GM13977 (cell line): ENCODE measurements around the gene THAP12.
"Not testable (repeated sequence)": the region's sequence is repeated elsewhere in the genome, so short reads cannot be mapped to it uniquely, and the experiment has no call there.

Source experiments
- DNase-seq: peaks from one replicate; pipeline ENCODE4 v3.0.0; 2012; ENCODE audit warnings: low spot score
- in situ Hi-C: fragments of 300-500 bp; cut with MboI; formaldehyde crosslinking; loops from one replicate; pipeline ENCODE4 v1.12.0; 2022; ENCODE audit warnings: low sequenced_read_pairs, low pct_unique_long_range_greater_than_20kb, mixed read lengths, inconsistent platforms; ENCODE audit not compliant: unreplicated experiment
- TF ChIP-seq, protein P1 (sequence below): IDR thresholded peaks from 2 replicates; pipeline ENCODE4 v1.5.1; 2012; ENCODE audit warnings: mild to moderate bottlenecking, control low read depth; ENCODE audit not compliant: insufficient read depth; ENCODE audit errors: extremely low read depth, missing control alignments

The THAP12 gene

DNA sequence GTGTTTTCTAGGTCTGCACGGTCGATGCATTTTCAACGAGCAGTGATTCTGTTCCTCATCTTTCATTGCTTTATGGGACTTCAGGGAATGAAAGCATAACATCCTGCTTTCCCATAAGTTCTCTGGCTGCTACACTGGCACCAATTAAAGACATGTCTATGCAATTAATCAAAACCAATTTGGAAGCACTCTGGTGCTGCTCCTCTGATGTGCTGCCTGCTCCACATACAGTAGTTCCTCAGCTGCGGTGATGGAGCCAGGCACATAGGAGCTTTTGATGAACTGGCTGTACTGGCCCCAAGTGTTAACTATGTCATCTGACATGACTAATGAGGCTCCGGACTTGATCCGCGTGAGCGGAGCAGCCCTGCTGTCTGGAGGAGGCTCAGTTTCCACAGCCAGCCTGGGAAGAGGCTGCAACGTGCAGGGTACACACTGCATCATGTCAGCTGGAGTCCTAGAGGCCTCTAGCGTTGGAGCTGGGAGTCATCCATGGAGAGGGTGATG lies 30.0 kb upstream of the THAP12 start:
- DNase-seq, result no peak
- in situ Hi-C loops, result no loop called here

DNA sequence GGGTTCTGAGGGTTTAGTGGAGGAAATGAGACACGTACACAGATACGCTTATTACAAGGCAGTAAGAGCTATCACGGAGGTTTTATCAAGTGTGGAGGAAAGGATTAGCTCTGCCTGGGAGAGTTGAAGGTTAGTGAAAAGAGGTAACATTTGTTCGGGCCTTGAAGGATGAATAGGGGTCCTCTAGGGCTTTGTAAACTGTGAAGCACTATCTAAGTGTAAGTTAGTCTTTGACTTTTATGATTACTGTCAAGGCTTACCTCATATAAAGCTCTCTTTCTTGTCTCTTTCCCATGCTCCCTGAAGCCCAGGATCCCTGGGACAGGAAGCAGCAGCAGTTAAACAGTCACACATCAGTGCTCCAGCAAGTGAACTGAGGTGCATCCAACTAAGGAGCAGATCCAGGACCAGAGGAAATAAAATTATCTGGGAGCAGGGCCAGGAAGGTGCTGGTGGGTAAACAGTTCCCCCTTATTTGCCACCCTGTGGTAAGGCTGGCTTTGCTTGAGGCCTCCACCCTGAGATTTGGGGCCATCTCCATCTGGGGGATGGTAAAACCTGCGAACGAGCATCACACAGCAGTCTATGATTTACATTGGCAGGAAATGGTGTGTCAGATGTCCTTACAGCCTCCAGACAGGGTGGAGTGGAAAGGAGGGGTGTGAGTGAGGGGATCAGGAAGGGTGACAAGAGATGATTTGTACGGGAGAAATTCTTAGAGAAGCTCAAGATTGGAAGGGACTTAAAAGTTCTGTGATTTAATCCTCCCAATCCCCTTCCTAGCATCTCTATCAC lies 27.4 kb upstream of the THAP12 start:
- in situ Hi-C loops, result no loop called here
- no peak for DNase-seq

More for the DNA sequence above, 30.0 kb upstream of the THAP12 start:
- TF ChIP-seq, protein P1, sequence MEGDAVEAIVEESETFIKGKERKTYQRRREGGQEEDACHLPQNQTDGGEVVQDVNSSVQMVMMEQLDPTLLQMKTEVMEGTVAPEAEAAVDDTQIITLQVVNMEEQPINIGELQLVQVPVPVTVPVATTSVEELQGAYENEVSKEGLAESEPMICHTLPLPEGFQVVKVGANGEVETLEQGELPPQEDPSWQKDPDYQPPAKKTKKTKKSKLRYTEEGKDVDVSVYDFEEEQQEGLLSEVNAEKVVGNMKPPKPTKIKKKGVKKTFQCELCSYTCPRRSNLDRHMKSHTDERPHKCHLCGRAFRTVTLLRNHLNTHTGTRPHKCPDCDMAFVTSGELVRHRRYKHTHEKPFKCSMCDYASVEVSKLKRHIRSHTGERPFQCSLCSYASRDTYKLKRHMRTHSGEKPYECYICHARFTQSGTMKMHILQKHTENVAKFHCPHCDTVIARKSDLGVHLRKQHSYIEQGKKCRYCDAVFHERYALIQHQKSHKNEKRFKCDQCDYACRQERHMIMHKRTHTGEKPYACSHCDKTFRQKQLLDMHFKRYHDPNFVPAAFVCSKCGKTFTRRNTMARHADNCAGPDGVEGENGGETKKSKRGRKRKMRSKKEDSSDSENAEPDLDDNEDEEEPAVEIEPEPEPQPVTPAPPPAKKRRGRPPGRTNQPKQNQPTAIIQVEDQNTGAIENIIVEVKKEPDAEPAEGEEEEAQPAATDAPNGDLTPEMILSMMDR, result no peak

DNA sequence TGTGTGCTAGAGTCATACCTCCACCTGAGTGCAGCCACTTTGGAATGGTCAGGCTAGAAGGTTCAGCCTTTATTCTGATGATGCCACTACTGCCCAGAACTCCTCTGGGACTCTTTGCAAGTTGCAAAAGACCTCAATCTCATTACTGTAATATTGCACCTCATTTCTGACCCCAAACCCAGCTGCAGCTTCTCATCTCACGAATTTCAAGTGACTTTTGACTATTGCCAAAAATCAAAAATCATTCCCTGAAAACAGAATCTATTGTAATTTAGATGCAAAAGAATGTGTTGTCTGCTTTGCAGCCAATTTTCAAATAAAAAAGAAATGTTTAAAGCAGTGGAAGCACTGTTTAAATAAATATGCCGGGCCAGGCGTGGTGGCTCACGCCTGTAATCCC lies 25.4 kb upstream of the THAP12 start:
- in situ Hi-C loops, result no loop called here
- TF ChIP-seq, protein P1, result no peak
- DNase-seq, result no peak

More for the DNA sequence above, 27.4 kb upstream of the THAP12 start:
- TF ChIP-seq, protein P1, result no peak

- in situ Hi-C loops, result not testable (repeated sequence)
Observed at GRCh38 chr11:76401484-76401883, 20.6 kb upstream of the THAP12 start.

DNA sequence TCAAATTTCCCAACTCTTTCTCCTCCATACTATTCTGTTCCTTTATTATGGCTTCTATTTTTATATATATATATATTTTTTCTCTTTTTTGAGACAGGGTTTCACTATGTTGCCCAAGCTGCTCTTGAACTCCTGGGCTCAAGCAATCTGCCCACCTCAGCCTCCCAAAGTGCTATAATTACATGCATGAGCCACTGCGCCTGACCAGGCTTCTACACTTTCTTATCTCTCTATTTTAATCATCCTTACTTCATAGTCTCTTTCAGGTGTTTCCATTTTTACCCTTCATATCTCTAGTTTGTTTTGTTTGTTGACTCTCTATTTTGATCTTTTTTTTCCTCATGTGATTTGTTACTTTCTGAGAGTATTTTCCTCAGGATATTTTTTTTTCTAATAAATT lies 20.0 kb upstream of the THAP12 start:
- DNase-seq, result no peak
- TF ChIP-seq, protein P1, result no peak
- in situ Hi-C loops, result no loop called here

More at GRCh38 chr11:76401484-76401883, 20.6 kb upstream of the THAP12 start:
- not testable (repeated sequence) for DNase-seq

- in situ Hi-C loops, result no loop called here
- DNase-seq, result no peak
- TF ChIP-seq, protein P1, result no peak
Observed at GRCh38 chr11:76397383-76397782, 16.5 kb upstream of the THAP12 start.

- DNase-seq, result no peak
- in situ Hi-C loops, result no loop called here
- TF ChIP-seq, protein P1, result no peak
Observed at GRCh38 chr11:76395296-76395695, 14.4 kb upstream of the THAP12 start.
